ENCODE measurements around the gene HSF2BP.

HSF2BP gene

GRCh38 chr21:43602266-43603232 is 56.7 kb downstream of the HSF2BP start:
- DNase-seq (ENCODE audit: low read depth) = no peak
- TF ChIP-seq POLR2A (IDR thresholded peaks at IDR 0.05; ENCODE audit: extremely low read depth, insufficient read length) (no peak), MAX (IDR thresholded peaks at IDR 0.05; ENCODE audit: low read depth, low read length) (no peak), MYC (IDR thresholded peaks at IDR 0.05; ENCODE audit: low read depth, low read length) (no peak), CTCF (IDR thresholded peaks at IDR 0.05; ENCODE audit: low read depth, low read length) (no peak)

GRCh38 chr21:43600642-43601402 is 58.5 kb downstream of the HSF2BP start:
- no peak for DNase-seq (ENCODE audit: low read depth)
- H3K4me3 ChIP-seq (ENCODE audit: low read depth, low read length) = no peak overlapping the region
- TF ChIP-seq CTCF (IDR thresholded peaks at IDR 0.05; ENCODE audit: low read depth, low read length) = no peak
- no peak for TF ChIP-seq MAX (IDR thresholded peaks at IDR 0.05; ENCODE audit: low read depth, low read length)
- no peak for TF ChIP-seq MYC (IDR thresholded peaks at IDR 0.05; ENCODE audit: low read depth, low read length)
- TF ChIP-seq POLR2A (IDR thresholded peaks at IDR 0.05; ENCODE audit: extremely low read depth, insufficient read length) = no peak

More at GRCh38 chr21:43602266-43603232, 56.7 kb downstream of the HSF2BP start:
- H3K4me3 ChIP-seq (ENCODE audit: low read depth, low read length) = no peak overlapping the region

GRCh38 chr21:43599728-43600127 is 59.6 kb downstream of the HSF2BP start:
- TF ChIP-seq MYC (IDR thresholded peaks at IDR 0.05; ENCODE audit: low read depth, low read length) (no peak), POLR2A (IDR thresholded peaks at IDR 0.05; ENCODE audit: extremely low read depth, insufficient read length) (no peak), CTCF (IDR thresholded peaks at IDR 0.05; ENCODE audit: low read depth, low read length) (no peak), MAX (IDR thresholded peaks at IDR 0.05; ENCODE audit: low read depth, low read length) (no peak)
- DNase-seq (ENCODE audit: low read depth) = no peak
- no peak overlapping the region for H3K4me3 ChIP-seq (ENCODE audit: low read depth, low read length)

- DNase-seq (ENCODE audit: low read depth) = no peak
- no peak overlapping the region for H3K4me3 ChIP-seq (ENCODE audit: low read depth, low read length)
- TF ChIP-seq CTCF (IDR thresholded peaks at IDR 0.05; ENCODE audit: low read depth, low read length) = no peak
- TF ChIP-seq MAX (IDR thresholded peaks at IDR 0.05; ENCODE audit: low read depth, low read length) = no peak
- no peak for TF ChIP-seq MYC (IDR thresholded peaks at IDR 0.05; ENCODE audit: low read depth, low read length)
- TF ChIP-seq POLR2A (IDR thresholded peaks at IDR 0.05; ENCODE audit: extremely low read depth, insufficient read length) = no peak
Observed at GRCh38 chr21:43598416-43599120, 60.7 kb downstream of the HSF2BP start.

GRCh38 chr21:43597540-43598250 is 61.6 kb downstream of the HSF2BP start:
- no peak overlapping the region for H3K4me3 ChIP-seq (ENCODE audit: low read depth, low read length)
- TF ChIP-seq MAX (IDR thresholded peaks at IDR 0.05; ENCODE audit: low read depth, low read length) = no peak
- no peak for TF ChIP-seq POLR2A (IDR thresholded peaks at IDR 0.05; ENCODE audit: extremely low read depth, insufficient read length)
- TF ChIP-seq CTCF (IDR thresholded peaks at IDR 0.05; ENCODE audit: low read depth, low read length) = no peak
- TF ChIP-seq MYC (IDR thresholded peaks at IDR 0.05; ENCODE audit: low read depth, low read length) = no peak
- DNase-seq (ENCODE audit: low read depth) = no peak

Data from NB4 (cell line).